Suppressor macrophage treated with lipopolysaccharide for 1 hour (primary cell): Measurements from ENCODE around the gene C9orf152.
A peak's percentile ranks its signal among the peaks of the same experiment; 100 is the strongest.

Experiments used
- DNase-seq, 3 donors: peaks; one replicate each; pipeline ENCODE4 v3.0.0-alpha.2; 2020 to 2022

The C9orf152 gene

GRCh38 chr9:110208031-110208430 is at the start of gene C9orf152:
Gene C9orf152, minus strand, starts transcription at chr9:110208159. Its CDS starts 580 bp downstream, at chr9:110207579.
- no peak for DNase-seq

- DNase-seq = peak in 1 of 3 donors; percentile 61
Measured at GRCh38 chr9:110257097-110257841, 49.3 kb upstream of the C9orf152 start.

- peak; percentile 97 to 99 (median 99) for DNase-seq
Measured at GRCh38 chr9:110256380-110257096, 48.6 kb upstream of the C9orf152 start, which contains the start of gene TXN. Gene TXN, minus strand, starts transcription at chr9:110256507. Its CDS starts 72 bp downstream, at chr9:110256435.

- peak; percentile 68 to 85 (median 72) for DNase-seq
Measured at GRCh38 chr9:110255463-110256379, 47.8 kb upstream of the C9orf152 start.

- DNase-seq = peak in 1 of 3 donors; percentile 34
Measured at GRCh38 chr9:110255034-110255462, 47.1 kb upstream of the C9orf152 start.

GRCh38 chr9:110254500-110254899 is 46.5 kb upstream of the C9orf152 start:
- DNase-seq = no peak

GRCh38 chr9:110252509-110253139 is 44.7 kb upstream of the C9orf152 start:
- DNase-seq = peak in 2 of 3 donors; percentile 30 to 60

- peak in 1 of 3 donors; percentile 19 for DNase-seq
Measured at GRCh38 chr9:110251770-110252169, 43.8 kb upstream of the C9orf152 start.

GRCh38 chr9:110251212-110251611 is 43.3 kb upstream of the C9orf152 start:
- peak in 1 of 3 donors; percentile 21 for DNase-seq

- peak in 2 of 3 donors; percentile 32 to 44 for DNase-seq
Measured at GRCh38 chr9:110249603-110250002, 41.6 kb upstream of the C9orf152 start.

- peak in 1 of 3 donors; percentile 59 for DNase-seq
Measured at GRCh38 chr9:110248361-110248760, 40.4 kb upstream of the C9orf152 start.

GRCh38 chr9:110246214-110246613 is 38.3 kb upstream of the C9orf152 start:
- DNase-seq = peak in 1 of 3 donors; percentile 27

GRCh38 chr9:110244616-110245015 is 36.7 kb upstream of the C9orf152 start:
- peak in 1 of 3 donors; percentile 40 for DNase-seq

- DNase-seq = peak in 1 of 3 donors; percentile 39
Measured at GRCh38 chr9:110241858-110242321, 33.9 kb upstream of the C9orf152 start.

- DNase-seq = peak in 2 of 3 donors; percentile 35 to 59
Measured at GRCh38 chr9:110241260-110241857, 33.4 kb upstream of the C9orf152 start.

GRCh38 chr9:110240198-110240597 is 32.2 kb upstream of the C9orf152 start:
- peak in 2 of 3 donors; percentile 25 to 42 for DNase-seq

- no peak for DNase-seq
Measured at GRCh38 chr9:110228321-110228720, 20.4 kb upstream of the C9orf152 start.

GRCh38 chr9:110224583-110224982 is 16.6 kb upstream of the C9orf152 start:
- DNase-seq = no peak

- DNase-seq = no peak
Measured at GRCh38 chr9:110220809-110221208, 12.8 kb upstream of the C9orf152 start.

GRCh38 chr9:110217656-110218099 is 9.7 kb upstream of the C9orf152 start:
- peak; percentile 51 to 77 (median 69) for DNase-seq
